HTR-8/SVneo (cell line): ENCODE measurements around the gene IRF4.

Experiments
- DNase-seq: peaks from one replicate; pipeline ENCODE4 v3.0.0; 2011; ENCODE audit warnings: low spot score, mixed read lengths; ENCODE audit not compliant: insufficient read length
- FAIRE-seq: peaks from 2 replicates; lab custom pipeline; 2011; peaks lifted over from hg19 to GRCh38; lab: Jason Lieb, UNC

IRF4 gene

GRCh38 chr6:391559-392440 lies at the start of gene IRF4:
Gene IRF4, plus strand, starts transcription at chr6:391752. Its CDS starts 1,401 bp downstream, at chr6:393153.
- FAIRE-seq (no peak), DNase-seq (no peak)

- FAIRE-seq (no peak), DNase-seq (no peak)
Measured at GRCh38 chr6:341914-342831, 49.4 kb upstream of the IRF4 start.

GRCh38 chr6:342832-343179 lies 48.7 kb upstream of the IRF4 start:
- DNase-seq (no peak), FAIRE-seq (no peak)

GRCh38 chr6:343226-343935 lies 48.2 kb upstream of the IRF4 start:
- no peak for FAIRE-seq
- DNase-seq: no peak

- DNase-seq (no peak), FAIRE-seq (no peak)
Measured at GRCh38 chr6:343960-344815, 47.4 kb upstream of the IRF4 start.

- DNase-seq (no peak), FAIRE-seq (no peak)
Measured at GRCh38 chr6:344816-345340, 46.7 kb upstream of the IRF4 start.

GRCh38 chr6:345747-346385 lies 45.7 kb upstream of the IRF4 start:
- FAIRE-seq: no peak

GRCh38 chr6:346386-347030 lies 45.0 kb upstream of the IRF4 start:
- FAIRE-seq (no peak), DNase-seq (no peak)

More at GRCh38 chr6:345747-346385, 45.7 kb upstream of the IRF4 start:
- no peak for DNase-seq

GRCh38 chr6:347232-347631 lies 44.3 kb upstream of the IRF4 start:
- DNase-seq (no peak), FAIRE-seq (no peak)

- DNase-seq (no peak), FAIRE-seq (no peak)
Measured at GRCh38 chr6:347951-348859, 43.3 kb upstream of the IRF4 start.

GRCh38 chr6:348860-349396 lies 42.6 kb upstream of the IRF4 start:
- no peak for DNase-seq
- FAIRE-seq: no peak

- FAIRE-seq: no peak
- no peak for DNase-seq
Measured at GRCh38 chr6:349491-349921, 42.0 kb upstream of the IRF4 start.

GRCh38 chr6:350371-350770 lies 41.2 kb upstream of the IRF4 start:
- FAIRE-seq (no peak), DNase-seq (no peak)

GRCh38 chr6:351011-351866 lies 40.3 kb upstream of the IRF4 start:
- DNase-seq: no peak
- FAIRE-seq: no peak

- DNase-seq (no peak), FAIRE-seq (no peak)
Measured at GRCh38 chr6:351867-352289, 39.7 kb upstream of the IRF4 start.

GRCh38 chr6:352474-352873 lies 39.1 kb upstream of the IRF4 start:
- no peak for FAIRE-seq
- no peak for DNase-seq
